A549 (cell line): Measurements from ENCODE around the gene COPZ2. TPM values are rescaled to one million over a fixed set of nuclear protein-coding genes. Genes with fewer than 3 reads are reported as not detected.
A peak's percentile ranks its signal among the peaks of the same experiment; 100 is the strongest.

Source experiments
- ATAC-seq, 2 experiments: fragments of 200-7000 bp in 1 of 2; fragments of >200 bp in 1 of 2; cut with Nextera tagmentation in 1 of 2; cut with Tn5 transposase in 1 of 2; 3 replicates each; pipeline versions ENCODE4 v1.8.0 to v1.9.1; 2018 to 2020; ENCODE audit warnings: mild to moderate bottlenecking in 1 of 2, moderate library complexity in 1 of 2
- CTCF ChIA-PET: fragments of 300-600 bp; sonication (Branson Sonifier 250); formaldehyde crosslinking; extraction: SDS; loops from one replicate; lab custom pipeline; 2021; ENCODE audit warnings: antibody characterized with exemption, inconsistent platforms; lab: Yijun Ruan, JAX
- POLR2A ChIA-PET: fragments of 350-600 bp; formaldehyde crosslinking; extraction: SDS; loops from one replicate; lab custom pipeline; 2021; ENCODE audit warnings: antibody characterized with exemption, inconsistent platforms; lab: Yijun Ruan, JAX
- DNase-seq, 2 experiments: peaks; one replicate each; pipeline versions ENCODE4 v3.0.0 to v3.0.0-alpha.2; 2011 to 2016; ENCODE audit warnings: low read depth in 1 of 2, low spot score in 1 of 2
- FAIRE-seq: peaks from 2 replicates; lab custom pipeline; 2011; peaks lifted over from hg19 to GRCh38; lab: Jason Lieb, UNC
- H3K27ac ChIP-seq, 2 experiments: fragments of >200 bp; sonication (Bioruptor Twin); formaldehyde crosslinking; 3 replicates each; pipeline ENCODE4 v1.5.1; 2016 to 2017
- H3K4me1 ChIP-seq: fragments of >200 bp; sonication (Bioruptor Twin); formaldehyde crosslinking; 3 replicates; pipeline ENCODE4 v1.6.1; 2016
- H3K4me2 ChIP-seq: fragments of >200 bp; sonication (Bioruptor Twin); formaldehyde crosslinking; 3 replicates; pipeline ENCODE4 v1.6.1; 2016
- H3K4me3 ChIP-seq: fragments of >200 bp; sonication (Bioruptor Twin); formaldehyde crosslinking; 3 replicates; pipeline ENCODE4 v1.5.1; 2016
- H3K9me3 ChIP-seq: fragments of >200 bp; sonication (Bioruptor Twin); formaldehyde crosslinking; 3 replicates; pipeline ENCODE4 v1.6.1; 2016
- BHLHE40 ChIP-seq: IDR thresholded peaks from 2 replicates; pipeline ENCODE4 v1.6.1; 2012; ENCODE audit warnings: low read depth, low read length, inconsistent platforms
- CBX2 ChIP-seq: fragments of 200-600 bp; sonication (generic); IDR thresholded peaks from 2 replicates; pipeline ENCODE4 v1.6.1; 2016; ENCODE audit warnings: low read depth, mild to moderate bottlenecking, borderline replicate concordance
- HDAC2 ChIP-seq: fragments of 200-600 bp; sonication (generic); IDR thresholded peaks from 2 replicates; pipeline ENCODE4 v1.6.1; 2016
- HEYL ChIP-seq: fragments of 250-450 bp; sonication (Bioruptor Pico); IDR thresholded peaks from 2 replicates; pipeline ENCODE4 v1.8.0; 2021; ENCODE audit warnings: mild to moderate bottlenecking, moderate library complexity
- HOXA7 ChIP-seq: fragments of 250-450 bp; sonication (Bioruptor Pico); IDR thresholded peaks from 2 replicates; pipeline ENCODE4 v1.5.0; 2020; ENCODE audit warnings: mild to moderate bottlenecking, moderate library complexity
- HOXB13 ChIP-seq: fragments of 250-450 bp; sonication (Bioruptor Pico); IDR thresholded peaks from 2 replicates; pipeline ENCODE4 v1.5.0; 2020; ENCODE audit warnings: low read depth, mild to moderate bottlenecking, moderate library complexity
- HOXB5 ChIP-seq: fragments of 250-450 bp; sonication (Bioruptor Pico); IDR thresholded peaks from 2 replicates; pipeline ENCODE4 v1.5.0; 2020; ENCODE audit warnings: mild to moderate bottlenecking, moderate library complexity
- JUN ChIP-seq, 2 experiments: fragments of >200 bp; sonication (Bioruptor Twin); formaldehyde crosslinking; IDR thresholded peaks; 2 replicates in 1 of 2; 3 replicates in 1 of 2; pipeline ENCODE4 v1.6.1; 2016 to 2017
- JUNB ChIP-seq: fragments of >200 bp; sonication (Bioruptor Twin); formaldehyde crosslinking; IDR thresholded peaks from 2 replicates; pipeline ENCODE4 v1.6.1; 2016
- KDM1A ChIP-seq: fragments of 200-600 bp; sonication (generic); IDR thresholded peaks from 2 replicates; pipeline ENCODE4 v1.6.1; 2016; ENCODE audit warnings: low read depth, mild to moderate bottlenecking
- MAFK ChIP-seq: fragments of 450-650 bp; IDR thresholded peaks from 2 replicates; pipeline ENCODE4 v1.6.1; 2014; ENCODE audit not compliant: partially characterized antibody
- NPAS2 ChIP-seq: fragments of 250-450 bp; sonication (Bioruptor Pico); IDR thresholded peaks from 2 replicates; pipeline ENCODE4 v1.8.0; 2022; ENCODE audit warnings: mild to moderate bottlenecking, moderate library complexity, borderline replicate concordance
- POLR2A ChIP-seq: IDR thresholded peaks from 2 replicates; pipeline ENCODE4 v1.6.1; 2012; ENCODE audit warnings: mild to moderate bottlenecking, low read length
- RCOR1 ChIP-seq: fragments of 150-350 bp; IDR thresholded peaks from 2 replicates; pipeline ENCODE4 v1.6.1; 2014; ENCODE audit warnings: antibody characterized with exemption, low read length, low read depth
- RNF2 ChIP-seq: fragments of 200-600 bp; sonication (generic); IDR thresholded peaks from 2 replicates; pipeline ENCODE4 v1.6.1; 2016; ENCODE audit warnings: low read depth, mild to moderate bottlenecking, antibody characterized with exemption, moderate library complexity, borderline replicate concordance
- TP53 ChIP-seq: fragments of 250-450 bp; sonication (Bioruptor Pico); IDR thresholded peaks from 2 replicates; pipeline ENCODE4 v1.5.0; 2021; ENCODE audit warnings: mild to moderate bottlenecking, moderate library complexity
- ZC3H11A ChIP-seq: fragments of 450-650 bp; IDR thresholded peaks from 2 replicates; pipeline ENCODE4 v1.6.1; 2014; ENCODE audit warnings: antibody characterized with exemption, mild to moderate bottlenecking
- ZFP36 ChIP-seq: fragments of 450-650 bp; IDR thresholded peaks from 2 replicates; pipeline ENCODE4 v1.6.1; 2014; ENCODE audit warnings: borderline replicate concordance; ENCODE audit not compliant: partially characterized antibody
- WGBS: methylation state at CpG from one replicate; pipeline ENCODE4 v1.1.6; 2017; ENCODE audit errors: missing lambda C conversion rate; 5-methylcytosine and 5-hydroxymethylcytosine counted together
- polyA plus RNA-seq, 4 experiments: library from polyadenylated mRNA; depleted of rRNA in 3 of 4; stranded (reverse); fragments of >200 nt; fragmentation: RNase III in 1 of 4; extraction: RNeasy Plus Mini Kit Qiagen cat#74134 plus additional on column Dnase treatment in 1 of 4; gene quantifications; 2 replicates in 3 of 4; 3 replicates in 1 of 4; pipeline ENCODE4 v1.2.3, GENCODE V29; 2011 to 2017
- TF ChIP-seq, protein P1 (sequence below): IDR thresholded peaks from 2 replicates; pipeline ENCODE4 v1.6.1; 2012
- TF ChIP-seq, protein P2 (sequence below): IDR thresholded peaks from 2 replicates; pipeline ENCODE4 v1.6.1; 2012; ENCODE audit warnings: low read depth, borderline replicate concordance
- TF ChIP-seq, protein P3 (sequence below): fragments of 200-600 bp; sonication (generic); IDR thresholded peaks from 2 replicates; pipeline ENCODE4 v1.6.1; 2016; ENCODE audit warnings: antibody characterized with exemption, mild to moderate bottlenecking, moderate library complexity
- TF ChIP-seq, protein P4 (sequence below): fragments of >200 bp; sonication (Bioruptor Twin); formaldehyde crosslinking; IDR thresholded peaks from 3 replicates; pipeline ENCODE4 v1.6.1; 2016
- TF ChIP-seq, protein P5 (sequence below): fragments of >200 bp; sonication (Bioruptor Twin); formaldehyde crosslinking; IDR thresholded peaks from 3 replicates; pipeline ENCODE4 v1.5.1; 2016
- TF ChIP-seq, protein P6 (sequence below): IDR thresholded peaks from 2 replicates; pipeline ENCODE4 v1.6.1; 2012
- TF ChIP-seq, protein P7 (sequence below): fragments of 450-650 bp; IDR thresholded peaks from 2 replicates; pipeline ENCODE4 v1.6.1; 2014; ENCODE audit warnings: antibody characterized with exemption

Gene COPZ2
- polyA plus RNA-seq, 2 of the 4 experiments (the other 2 are of a cell fraction): 10.6 to 19.3 TPM

DNA sequence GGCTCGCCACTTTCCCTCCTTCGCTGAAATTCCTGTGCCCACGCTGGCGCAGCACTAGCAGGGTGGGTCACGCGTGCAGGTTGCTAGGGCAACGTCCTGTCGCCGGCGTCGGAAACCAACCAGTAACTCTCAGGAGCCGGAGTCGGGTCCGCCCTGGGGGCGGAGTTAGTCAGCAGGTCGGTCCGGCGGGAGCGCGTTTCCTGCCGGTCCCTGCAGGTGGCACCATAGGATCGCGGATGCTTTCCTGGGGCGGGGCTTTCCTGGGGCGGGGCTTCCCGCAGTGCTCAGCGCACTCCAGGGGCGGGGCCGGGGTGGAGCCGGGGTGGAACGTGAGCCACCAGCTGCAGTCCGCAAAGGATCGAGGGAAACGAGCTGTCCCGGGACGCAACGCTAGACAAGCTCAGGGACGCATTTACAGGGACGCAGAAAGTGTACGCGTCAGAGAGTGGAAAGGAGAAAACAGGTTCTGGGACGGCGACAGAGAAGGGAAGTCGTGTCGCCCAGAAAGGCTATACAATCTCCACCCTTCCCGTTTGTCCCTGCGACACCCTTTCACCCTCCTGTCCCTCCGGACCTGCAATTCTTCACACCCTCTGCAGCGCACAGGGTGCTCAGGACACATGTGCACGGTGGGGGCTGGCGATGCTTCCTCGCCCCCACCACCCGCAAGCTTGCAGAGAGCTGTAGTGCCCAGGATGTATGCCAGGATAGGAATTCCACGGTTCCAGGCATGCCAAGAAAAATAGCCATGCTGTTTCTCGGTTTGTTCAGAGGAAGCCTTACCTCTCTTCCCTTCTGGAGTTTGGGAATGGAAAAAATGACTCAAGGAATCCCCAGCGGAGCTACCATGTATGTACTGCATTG, 12.3 kb downstream of the COPZ2 start (continued):
- TF ChIP-seq BHLHE40: peak; percentile 63
- TF ChIP-seq, protein P1, sequence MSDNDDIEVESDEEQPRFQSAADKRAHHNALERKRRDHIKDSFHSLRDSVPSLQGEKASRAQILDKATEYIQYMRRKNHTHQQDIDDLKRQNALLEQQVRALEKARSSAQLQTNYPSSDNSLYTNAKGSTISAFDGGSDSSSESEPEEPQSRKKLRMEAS: peak; percentile 92
- TF ChIP-seq HOXB13: no peak
- TF ChIP-seq ZC3H11A: no peak
- no peak for TF ChIP-seq JUNB
- TF ChIP-seq HEYL: no peak
- no peak for TF ChIP-seq ZFP36
- TF ChIP-seq CBX2: no peak
- 0 out of 5 replicates have a peak, but pooled peaks of 1 of the 2 experiments have one; percentile 41 for TF ChIP-seq JUN (IDR thresholded peaks at IDR 0.05)
- peak; percentile 87 for TF ChIP-seq POLR2A

DNA sequence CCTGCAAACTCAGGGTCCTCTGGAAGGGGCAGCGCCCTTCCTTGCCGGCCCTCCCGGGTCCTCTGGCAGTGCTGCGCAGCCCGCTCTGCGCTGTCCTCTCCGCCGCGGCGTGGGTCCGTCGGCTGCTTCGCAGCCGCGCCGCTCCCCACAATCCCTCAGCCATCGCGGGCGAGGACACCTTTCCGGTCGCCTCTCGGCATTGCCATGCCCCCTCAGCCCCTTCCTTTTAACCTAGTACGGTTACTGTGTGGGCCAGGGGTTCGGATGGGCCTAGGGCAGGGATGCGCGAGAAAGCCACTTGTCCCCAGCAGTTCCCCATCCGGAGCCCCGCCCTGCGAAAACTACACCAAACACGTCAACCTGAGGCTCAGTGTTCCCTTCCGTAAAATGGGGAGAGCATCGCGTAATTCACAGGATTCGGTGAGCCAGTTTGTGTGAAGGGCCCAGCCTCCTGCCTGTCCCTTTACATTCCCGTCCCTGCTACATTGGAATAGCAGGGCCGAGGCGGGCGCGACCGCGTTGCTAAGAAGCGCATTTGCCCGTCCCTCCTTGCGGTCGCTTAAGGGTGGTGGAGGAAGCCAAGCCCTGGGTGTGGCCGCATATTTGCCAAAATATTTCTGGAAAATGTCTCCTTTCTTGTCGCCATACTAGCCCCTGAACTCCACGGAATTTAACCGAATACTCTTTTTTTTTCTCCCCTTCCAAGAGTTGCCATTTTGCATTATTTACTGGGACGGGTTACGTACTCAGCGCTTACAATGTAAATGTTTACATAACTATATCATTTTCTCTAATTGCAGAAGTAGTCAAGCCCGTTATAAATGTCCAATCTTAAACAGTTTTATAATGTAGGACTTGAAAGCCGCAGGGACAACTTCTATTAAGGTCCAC, 13.2 kb downstream of the COPZ2 start:
- ChIA-PET CTCF (interaction anchor here (0.6 to 46.6 kb wide), 30 partner anchors 10 to 854 kb away, joined by 3 to 1398 read pairs (median 5); partner anchors contain the start of genes CBX1, CDK5RAP3, HOXB9 and NFE2L1), POLR2A (interaction anchor here (0.6 to 2.5 kb wide), 5 partner anchors 22 to 166 kb away, joined by 3 to 59 read pairs (median 5); partner anchors contain the start of genes CDK5RAP3 and NFE2L1)
- ATAC-seq (peak; percentile 31 to 48), DNase-seq (peak; percentile 49 to 85), FAIRE-seq (no peak)
- Histone ChIP-seq H3K4me2 (peak overlapping the region; percentile 84), H3K27ac (peak overlapping the region; percentile 71 to 88), H3K9me3 (no peaks in the 10 kb centered on the region), H3K4me3 (peak overlapping the region; percentile 43), H3K4me1 (peaks cover 27% of the 10 kb centered on the region)
- 2% methylated on average over 46 of the region's 54 CpGs for WGBS
- TF ChIP-seq HOXA7 (CRISPR knock-in tag): peak; percentile 28; the same call in 1 of the 2 replicates
- TF ChIP-seq, protein P2, sequence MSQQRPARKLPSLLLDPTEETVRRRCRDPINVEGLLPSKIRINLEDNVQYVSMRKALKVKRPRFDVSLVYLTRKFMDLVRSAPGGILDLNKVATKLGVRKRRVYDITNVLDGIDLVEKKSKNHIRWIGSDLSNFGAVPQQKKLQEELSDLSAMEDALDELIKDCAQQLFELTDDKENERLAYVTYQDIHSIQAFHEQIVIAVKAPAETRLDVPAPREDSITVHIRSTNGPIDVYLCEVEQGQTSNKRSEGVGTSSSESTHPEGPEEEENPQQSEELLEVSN: peak; percentile 8
- peak; percentile 55; the same call in 1 of the 2 replicates for TF ChIP-seq HOXB5 (CRISPR knock-in tag)
- TF ChIP-seq, protein P3, sequence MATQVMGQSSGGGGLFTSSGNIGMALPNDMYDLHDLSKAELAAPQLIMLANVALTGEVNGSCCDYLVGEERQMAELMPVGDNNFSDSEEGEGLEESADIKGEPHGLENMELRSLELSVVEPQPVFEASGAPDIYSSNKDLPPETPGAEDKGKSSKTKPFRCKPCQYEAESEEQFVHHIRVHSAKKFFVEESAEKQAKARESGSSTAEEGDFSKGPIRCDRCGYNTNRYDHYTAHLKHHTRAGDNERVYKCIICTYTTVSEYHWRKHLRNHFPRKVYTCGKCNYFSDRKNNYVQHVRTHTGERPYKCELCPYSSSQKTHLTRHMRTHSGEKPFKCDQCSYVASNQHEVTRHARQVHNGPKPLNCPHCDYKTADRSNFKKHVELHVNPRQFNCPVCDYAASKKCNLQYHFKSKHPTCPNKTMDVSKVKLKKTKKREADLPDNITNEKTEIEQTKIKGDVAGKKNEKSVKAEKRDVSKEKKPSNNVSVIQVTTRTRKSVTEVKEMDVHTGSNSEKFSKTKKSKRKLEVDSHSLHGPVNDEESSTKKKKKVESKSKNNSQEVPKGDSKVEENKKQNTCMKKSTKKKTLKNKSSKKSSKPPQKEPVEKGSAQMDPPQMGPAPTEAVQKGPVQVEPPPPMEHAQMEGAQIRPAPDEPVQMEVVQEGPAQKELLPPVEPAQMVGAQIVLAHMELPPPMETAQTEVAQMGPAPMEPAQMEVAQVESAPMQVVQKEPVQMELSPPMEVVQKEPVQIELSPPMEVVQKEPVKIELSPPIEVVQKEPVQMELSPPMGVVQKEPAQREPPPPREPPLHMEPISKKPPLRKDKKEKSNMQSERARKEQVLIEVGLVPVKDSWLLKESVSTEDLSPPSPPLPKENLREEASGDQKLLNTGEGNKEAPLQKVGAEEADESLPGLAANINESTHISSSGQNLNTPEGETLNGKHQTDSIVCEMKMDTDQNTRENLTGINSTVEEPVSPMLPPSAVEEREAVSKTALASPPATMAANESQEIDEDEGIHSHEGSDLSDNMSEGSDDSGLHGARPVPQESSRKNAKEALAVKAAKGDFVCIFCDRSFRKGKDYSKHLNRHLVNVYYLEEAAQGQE: no peak
- TF ChIP-seq, protein P4, sequence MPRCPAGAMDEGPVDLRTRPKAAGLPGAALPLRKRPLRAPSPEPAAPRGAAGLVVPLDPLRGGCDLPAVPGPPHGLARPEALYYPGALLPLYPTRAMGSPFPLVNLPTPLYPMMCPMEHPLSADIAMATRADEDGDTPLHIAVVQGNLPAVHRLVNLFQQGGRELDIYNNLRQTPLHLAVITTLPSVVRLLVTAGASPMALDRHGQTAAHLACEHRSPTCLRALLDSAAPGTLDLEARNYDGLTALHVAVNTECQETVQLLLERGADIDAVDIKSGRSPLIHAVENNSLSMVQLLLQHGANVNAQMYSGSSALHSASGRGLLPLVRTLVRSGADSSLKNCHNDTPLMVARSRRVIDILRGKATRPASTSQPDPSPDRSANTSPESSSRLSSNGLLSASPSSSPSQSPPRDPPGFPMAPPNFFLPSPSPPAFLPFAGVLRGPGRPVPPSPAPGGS: 0 out of 3 replicates have a peak, but pooled peaks have one; percentile 24
- TF ChIP-seq, protein P5, sequence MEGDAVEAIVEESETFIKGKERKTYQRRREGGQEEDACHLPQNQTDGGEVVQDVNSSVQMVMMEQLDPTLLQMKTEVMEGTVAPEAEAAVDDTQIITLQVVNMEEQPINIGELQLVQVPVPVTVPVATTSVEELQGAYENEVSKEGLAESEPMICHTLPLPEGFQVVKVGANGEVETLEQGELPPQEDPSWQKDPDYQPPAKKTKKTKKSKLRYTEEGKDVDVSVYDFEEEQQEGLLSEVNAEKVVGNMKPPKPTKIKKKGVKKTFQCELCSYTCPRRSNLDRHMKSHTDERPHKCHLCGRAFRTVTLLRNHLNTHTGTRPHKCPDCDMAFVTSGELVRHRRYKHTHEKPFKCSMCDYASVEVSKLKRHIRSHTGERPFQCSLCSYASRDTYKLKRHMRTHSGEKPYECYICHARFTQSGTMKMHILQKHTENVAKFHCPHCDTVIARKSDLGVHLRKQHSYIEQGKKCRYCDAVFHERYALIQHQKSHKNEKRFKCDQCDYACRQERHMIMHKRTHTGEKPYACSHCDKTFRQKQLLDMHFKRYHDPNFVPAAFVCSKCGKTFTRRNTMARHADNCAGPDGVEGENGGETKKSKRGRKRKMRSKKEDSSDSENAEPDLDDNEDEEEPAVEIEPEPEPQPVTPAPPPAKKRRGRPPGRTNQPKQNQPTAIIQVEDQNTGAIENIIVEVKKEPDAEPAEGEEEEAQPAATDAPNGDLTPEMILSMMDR: no peak
- peak; percentile 18 for TF ChIP-seq MAFK
- TF ChIP-seq, protein P6, sequence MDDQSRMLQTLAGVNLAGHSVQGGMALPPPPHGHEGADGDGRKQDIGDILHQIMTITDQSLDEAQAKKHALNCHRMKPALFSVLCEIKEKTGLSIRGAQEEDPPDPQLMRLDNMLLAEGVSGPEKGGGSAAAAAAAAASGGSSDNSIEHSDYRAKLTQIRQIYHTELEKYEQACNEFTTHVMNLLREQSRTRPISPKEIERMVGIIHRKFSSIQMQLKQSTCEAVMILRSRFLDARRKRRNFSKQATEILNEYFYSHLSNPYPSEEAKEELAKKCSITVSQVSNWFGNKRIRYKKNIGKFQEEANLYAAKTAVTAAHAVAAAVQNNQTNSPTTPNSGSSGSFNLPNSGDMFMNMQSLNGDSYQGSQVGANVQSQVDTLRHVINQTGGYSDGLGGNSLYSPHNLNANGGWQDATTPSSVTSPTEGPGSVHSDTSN: peak; percentile 5; the same call in 1 of the 2 replicates
- TF ChIP-seq NPAS2 (CRISPR knock-in tag): no peak
- peak; percentile 42 for TF ChIP-seq POLR2A
- peak; percentile 88; the same call in 1 of the 2 replicates for TF ChIP-seq RNF2
- TF ChIP-seq TP53 (CRISPR knock-in tag): peak; percentile 7; the same call in 1 of the 2 replicates
- 0 out of 5 replicates have a peak, but pooled peaks of 1 of the 2 experiments have one; percentile 17 for TF ChIP-seq JUN (IDR thresholded peaks at IDR 0.05)
- peak; percentile 83; the same call in 1 of the 2 replicates for TF ChIP-seq RCOR1
- 0 out of 2 replicates have a peak, but pooled peaks have one; percentile 46 for TF ChIP-seq HOXB13
- peak; percentile 92 for TF ChIP-seq HDAC2
- peak; percentile 98 for TF ChIP-seq KDM1A
- TF ChIP-seq, protein P7, sequence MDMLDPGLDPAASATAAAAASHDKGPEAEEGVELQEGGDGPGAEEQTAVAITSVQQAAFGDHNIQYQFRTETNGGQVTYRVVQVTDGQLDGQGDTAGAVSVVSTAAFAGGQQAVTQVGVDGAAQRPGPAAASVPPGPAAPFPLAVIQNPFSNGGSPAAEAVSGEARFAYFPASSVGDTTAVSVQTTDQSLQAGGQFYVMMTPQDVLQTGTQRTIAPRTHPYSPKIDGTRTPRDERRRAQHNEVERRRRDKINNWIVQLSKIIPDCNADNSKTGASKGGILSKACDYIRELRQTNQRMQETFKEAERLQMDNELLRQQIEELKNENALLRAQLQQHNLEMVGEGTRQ: no peak
